GM19193 (cell line): ENCODE data around the gene FA2H.

Experiments
- POLR2A ChIP-seq: IDR thresholded peaks from 4 replicates; pipeline ENCODE4 v1.6.1; 2011; ENCODE audit not compliant: insufficient read depth, insufficient read length; ENCODE audit errors: extremely low read depth

Gene FA2H

DNA sequence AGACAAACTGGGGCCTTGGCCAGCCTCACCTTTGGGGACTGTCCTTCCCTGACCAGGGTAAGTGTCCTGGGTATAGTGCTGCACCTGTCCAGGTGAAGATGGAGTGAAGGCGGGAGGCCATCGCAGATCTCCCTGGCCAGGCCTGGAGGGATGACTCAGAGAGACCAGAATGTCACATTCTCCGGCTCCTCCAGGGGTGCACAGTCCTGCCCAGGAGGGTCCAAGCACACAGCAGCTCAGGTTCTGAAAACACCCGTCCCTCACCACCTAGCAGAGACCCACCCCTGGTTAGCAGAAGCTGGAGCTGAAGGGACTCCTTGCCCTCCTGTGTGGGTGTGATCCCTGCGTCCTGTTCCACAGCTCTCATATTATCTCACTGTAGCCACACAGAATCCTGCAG is 21.9 kb downstream of the FA2H start:
- no peak for TF ChIP-seq POLR2A

- TF ChIP-seq POLR2A, result no peak
These were observed 22.4 kb downstream of the FA2H start for GRCh38 chr16:74752258-74752657.

GRCh38 chr16:74751658-74752057 is 23.0 kb downstream of the FA2H start:
- no peak for TF ChIP-seq POLR2A

- no peak for TF ChIP-seq POLR2A
These were observed 25.1 kb downstream of the FA2H start for GRCh38 chr16:74749291-74750055.

DNA sequence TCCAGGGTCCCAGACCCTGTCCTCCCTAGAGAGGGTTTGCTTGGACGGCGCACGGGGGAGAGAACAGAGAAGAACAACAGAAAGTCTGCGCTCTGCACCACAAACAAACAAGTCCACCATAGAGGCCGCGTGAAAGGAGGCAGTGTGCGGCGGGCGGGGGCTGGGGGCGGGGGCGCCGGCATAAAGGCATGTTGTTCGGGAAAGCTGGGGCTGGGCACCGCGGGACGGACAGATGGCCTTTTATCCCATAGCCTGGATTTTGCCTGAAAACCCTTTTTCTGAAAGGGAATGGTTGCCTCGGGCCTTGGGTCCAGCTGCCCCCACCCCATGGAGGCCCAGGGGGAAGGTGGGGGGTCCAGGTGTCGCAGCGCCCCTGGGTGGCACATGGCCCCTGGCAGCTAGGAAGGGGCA is 26.0 kb downstream of the FA2H start:
- no peak for TF ChIP-seq POLR2A

- no peak for TF ChIP-seq POLR2A
These were observed 26.7 kb downstream of the FA2H start for GRCh38 chr16:74747716-74748615.

DNA sequence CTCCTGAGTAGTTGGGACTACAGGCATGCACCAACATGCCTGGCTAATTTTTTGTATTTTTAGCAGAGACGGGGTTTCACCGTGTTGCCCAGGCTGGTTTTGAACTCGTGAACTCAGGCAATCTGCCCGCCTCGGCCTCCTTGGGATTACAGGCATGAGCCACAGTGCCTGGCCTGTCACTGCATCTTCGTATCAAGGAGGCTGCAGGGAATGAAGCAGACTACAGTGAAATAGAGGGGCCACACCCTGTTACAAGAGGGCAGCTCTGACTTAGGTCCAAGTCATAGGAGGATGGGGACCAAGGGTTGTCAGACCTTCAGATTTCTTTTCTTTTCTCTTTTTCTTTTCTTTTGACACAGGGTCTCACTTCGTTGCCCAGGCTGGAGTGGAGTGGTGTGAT is 28.7 kb downstream of the FA2H start:
- no peak for TF ChIP-seq POLR2A

- TF ChIP-seq POLR2A, result no peak
These were observed 29.5 kb downstream of the FA2H start for GRCh38 chr16:74745109-74745615.

GRCh38 chr16:74744566-74744965 is 30.1 kb downstream of the FA2H start:
- no peak for TF ChIP-seq POLR2A

- TF ChIP-seq POLR2A, result no peak
These were observed 30.8 kb downstream of the FA2H start for GRCh38 chr16:74743668-74744299.

DNA sequence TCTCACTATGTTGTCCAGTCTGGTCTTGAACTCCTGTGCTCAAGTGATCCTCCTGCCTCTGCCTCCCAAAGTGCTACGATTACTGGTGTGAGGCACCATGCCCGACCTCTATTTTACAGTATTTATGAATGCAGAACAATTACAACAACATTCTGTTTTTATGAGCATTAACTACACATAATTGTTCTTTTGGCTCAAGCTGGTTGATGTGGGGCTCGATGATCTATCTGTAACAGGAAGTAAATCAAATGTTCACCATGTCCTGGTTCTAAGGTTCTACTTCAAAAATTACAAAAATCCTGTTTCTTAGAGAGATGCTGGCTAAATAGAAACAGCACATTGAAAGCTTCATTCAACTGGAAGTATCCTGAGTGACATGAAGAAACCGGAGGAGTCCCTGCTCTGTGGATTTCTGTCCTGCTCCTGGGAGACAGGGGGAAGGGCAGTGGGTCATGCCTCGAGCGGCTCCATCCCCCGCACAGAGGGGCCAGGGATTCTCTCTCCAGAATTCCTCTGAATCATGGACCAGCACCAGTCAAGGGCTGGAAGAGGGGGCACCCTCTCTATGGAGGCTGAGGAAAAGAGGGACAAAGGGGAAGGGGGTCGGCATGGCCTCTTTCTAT is 31.5 kb downstream of the FA2H start:
- no peak for TF ChIP-seq POLR2A

DNA sequence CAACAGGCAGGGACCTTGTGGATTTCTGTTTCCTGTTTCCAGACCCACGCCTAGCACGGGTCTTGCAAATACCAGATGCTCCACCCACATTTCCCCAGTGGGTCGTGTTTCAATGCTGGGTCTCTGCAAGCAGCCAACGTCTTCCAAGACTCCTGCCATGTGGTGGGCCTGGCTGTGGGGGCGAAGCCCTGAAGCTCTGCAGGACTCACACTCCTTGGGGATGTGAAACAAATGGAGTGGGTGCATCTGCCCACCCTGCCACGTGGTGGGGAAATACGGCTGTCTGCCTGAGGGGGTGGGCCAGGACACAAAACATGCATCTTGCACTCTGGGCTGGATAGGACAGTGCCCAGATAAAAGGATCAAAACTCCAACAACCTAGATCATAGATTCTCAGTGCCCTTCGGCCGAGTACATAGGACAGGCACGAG is 32.6 kb downstream of the FA2H start:
- TF ChIP-seq POLR2A, result no peak

GRCh38 chr16:74740795-74741304 is 33.8 kb downstream of the FA2H start:
- TF ChIP-seq POLR2A, result no peak

GRCh38 chr16:74739275-74739674 is 35.3 kb downstream of the FA2H start:
- TF ChIP-seq POLR2A, result no peak
